HEK293 (cell line): ENCODE results near the gene PAK3.

Experiments used
- CTCF ChIA-PET: fragments of 350-600 bp; formaldehyde crosslinking; extraction: SDS; loops from one replicate; lab custom pipeline; 2021; ENCODE audit warnings: antibody characterized with exemption; lab: Yijun Ruan, JAX
- POLR2A ChIA-PET: fragments of 300-600 bp; formaldehyde crosslinking; extraction: SDS; loops from one replicate; lab custom pipeline; 2020; ENCODE audit warnings: antibody characterized with exemption, inconsistent platforms; lab: Yijun Ruan, JAX
- H3K27ac ChIP-seq: fragments of 200-500 bp; sonication (Bioruptor generic); 2 replicates; pipeline ENCODE4 v1.5.1; 2014; ENCODE audit warnings: low read depth, low read length, control low read depth, inconsistent platforms; ENCODE audit errors: extremely low read depth
- H3K36me3 ChIP-seq, 2 experiments: fragments of 200-500 bp in 1 of 2; sonication (Bioruptor generic) in 1 of 2; 1 replicate in 1 of 2; 2 replicates in 1 of 2; pipeline ENCODE4 v1.5.1; 2014 to 2017; ENCODE audit warnings: inconsistent platforms in 2 of 2, low read length in 2 of 2; ENCODE audit not compliant: control insufficient read depth in 2 of 2, insufficient read depth in 1 of 2
- H3K4me1 ChIP-seq: fragments of 200-500 bp; sonication (Bioruptor generic); 2 replicates; pipeline ENCODE4 v1.5.1; 2014; ENCODE audit warnings: mild to moderate bottlenecking, low read length, inconsistent platforms; ENCODE audit not compliant: control insufficient read depth, insufficient read depth
- H3K4me3 ChIP-seq: 2 replicates; pipeline ENCODE4 v1.5.1; 2011; ENCODE audit warnings: low read depth, mild to moderate bottlenecking, control low read depth, low read length, moderate library complexity
- H3K9me3 ChIP-seq: fragments of 200-500 bp; sonication (Bioruptor generic); 2 replicates; pipeline ENCODE4 v1.5.1; 2014; ENCODE audit warnings: low read depth, low read length, inconsistent platforms; ENCODE audit not compliant: control insufficient read depth, insufficient read depth
- FEZF1 ChIP-seq: fragments of 450-650 bp; formaldehyde crosslinking; IDR thresholded peaks from 2 replicates; pipeline ENCODE4 v1.5.1; 2016; ENCODE audit warnings: missing biosample characterization, missing genetic modification characterization
- GLIS1 ChIP-seq: fragments of 450-650 bp; formaldehyde crosslinking; IDR thresholded peaks from 2 replicates; pipeline ENCODE4 v1.5.1; 2016; ENCODE audit warnings: missing biosample characterization, missing genetic modification characterization
- HOXA7 ChIP-seq: sonication (generic); formaldehyde crosslinking; IDR thresholded peaks from 2 replicates; pipeline ENCODE4 v1.8.1; 2022; ENCODE audit warnings: missing genetic modification reagents, borderline replicate concordance
- KLF10 ChIP-seq: fragments of 450-650 bp; IDR thresholded peaks from 2 replicates; pipeline ENCODE4 v1.5.1; 2018; ENCODE audit warnings: missing biosample characterization, mild to moderate bottlenecking, missing genetic modification characterization
- KLF16 ChIP-seq: fragments of 450-650 bp; formaldehyde crosslinking; IDR thresholded peaks from 2 replicates; pipeline ENCODE4 v1.5.1; 2017; ENCODE audit warnings: missing biosample characterization, missing genetic modification characterization
- KLF8 ChIP-seq: fragments of 450-650 bp; formaldehyde crosslinking; IDR thresholded peaks from 2 replicates; pipeline ENCODE4 v1.5.1; 2016; ENCODE audit warnings: missing biosample characterization, missing genetic modification characterization
- MZF1 ChIP-seq: fragments of 450-650 bp; formaldehyde crosslinking; IDR thresholded peaks from 2 replicates; pipeline ENCODE4 v1.5.1; 2017; ENCODE audit warnings: missing biosample characterization, missing genetic modification characterization, borderline replicate concordance
- SETDB1 ChIP-seq: IDR thresholded peaks from one replicate; pipeline ENCODE4 v1.6.1; 2017; ENCODE audit warnings: mild to moderate bottlenecking, low read length, moderate library complexity, mixed read lengths; ENCODE audit not compliant: insufficient read length
- ZFHX2 ChIP-seq: fragments of 450-650 bp; formaldehyde crosslinking; conservative IDR thresholded peaks from 2 replicates; pipeline ENCODE4 v1.5.1; 2016; ENCODE audit warnings: missing biosample characterization, missing genetic modification characterization
- ZFP3 ChIP-seq: fragments of 450-650 bp; formaldehyde crosslinking; IDR thresholded peaks from 2 replicates; pipeline ENCODE4 v1.5.1; 2016; ENCODE audit warnings: low read depth, missing biosample characterization, missing genetic modification characterization
- ZNF16 ChIP-seq: fragments of 450-650 bp; formaldehyde crosslinking; IDR thresholded peaks from 2 replicates; pipeline ENCODE4 v1.5.1; 2016; ENCODE audit warnings: low read depth, missing biosample characterization, missing genetic modification characterization
- ZNF394 ChIP-seq: fragments of 450-650 bp; formaldehyde crosslinking; IDR thresholded peaks from 2 replicates; pipeline ENCODE4 v1.5.1; 2016; ENCODE audit warnings: missing biosample characterization, missing genetic modification characterization, mild to moderate bottlenecking, moderate library complexity, borderline replicate concordance
- ZNF398 ChIP-seq: fragments of 450-650 bp; formaldehyde crosslinking; IDR thresholded peaks from 2 replicates; pipeline ENCODE4 v1.5.1; 2017; ENCODE audit warnings: missing biosample characterization, missing genetic modification characterization
- ZNF501 ChIP-seq: fragments of 450-650 bp; formaldehyde crosslinking; IDR thresholded peaks from 2 replicates; pipeline ENCODE4 v1.5.1; 2016; ENCODE audit warnings: missing biosample characterization, missing genetic modification characterization
- ZNF518A ChIP-seq: fragments of 450-650 bp; formaldehyde crosslinking; conservative IDR thresholded peaks from 2 replicates; pipeline ENCODE4 v1.5.1; 2016; ENCODE audit warnings: low read depth, missing biosample characterization, missing genetic modification characterization
- ZNF530 ChIP-seq: fragments of 450-650 bp; formaldehyde crosslinking; IDR thresholded peaks from 2 replicates; pipeline ENCODE4 v1.5.1; 2016; ENCODE audit warnings: low read depth, missing biosample characterization, missing genetic modification characterization
- ZNF555 ChIP-seq: fragments of 450-650 bp; formaldehyde crosslinking; conservative IDR thresholded peaks from 2 replicates; pipeline ENCODE4 v1.5.1; 2017; ENCODE audit warnings: missing biosample characterization, mild to moderate bottlenecking, missing genetic modification characterization, inconsistent platforms
- ZNF629 ChIP-seq: fragments of 450-650 bp; formaldehyde crosslinking; IDR thresholded peaks from 2 replicates; pipeline ENCODE4 v1.5.1; 2017; ENCODE audit warnings: missing biosample characterization, missing genetic modification characterization
- ZNF660 ChIP-seq: fragments of 450-650 bp; IDR thresholded peaks from 2 replicates; pipeline ENCODE4 v1.5.1; 2018; ENCODE audit warnings: missing biosample characterization, mild to moderate bottlenecking, missing genetic modification characterization
- ZSCAN16 ChIP-seq: fragments of 450-650 bp; formaldehyde crosslinking; IDR thresholded peaks from 2 replicates; pipeline ENCODE4 v1.5.1; 2016; ENCODE audit warnings: missing biosample characterization, missing genetic modification characterization
- ZSCAN30 ChIP-seq: fragments of 450-650 bp; IDR thresholded peaks from 2 replicates; pipeline ENCODE4 v1.5.1; 2018; ENCODE audit warnings: missing biosample characterization, mild to moderate bottlenecking, missing genetic modification characterization, moderate library complexity
- TF ChIP-seq, protein P1 (sequence below): fragments of 450-650 bp; formaldehyde crosslinking; IDR thresholded peaks from 2 replicates; pipeline ENCODE4 v1.5.1; 2016; ENCODE audit warnings: missing biosample characterization, missing genetic modification characterization
- TF ChIP-seq, protein P2 (sequence below): fragments of 450-650 bp; formaldehyde crosslinking; IDR thresholded peaks from 2 replicates; pipeline ENCODE4 v1.5.1; 2016; ENCODE audit warnings: missing biosample characterization, missing genetic modification characterization

Gene PAK3

DNA sequence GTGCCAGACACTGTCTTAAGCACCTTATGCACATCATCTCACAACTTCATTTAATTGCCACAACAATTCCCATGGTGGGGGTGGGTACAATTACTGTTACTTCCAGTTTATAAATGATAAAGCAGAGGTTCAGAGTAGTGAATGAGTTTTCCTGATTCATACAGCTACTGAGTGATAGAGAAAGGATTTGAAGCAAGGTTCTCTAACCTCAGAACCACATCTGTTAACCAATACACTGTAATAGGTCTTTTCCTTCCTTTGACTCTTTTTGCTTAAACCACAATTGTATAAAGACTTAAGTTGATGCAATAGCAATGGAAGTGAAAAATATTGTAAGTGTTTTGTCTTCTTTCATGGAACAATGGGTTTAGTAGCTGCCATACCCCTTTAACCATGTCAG is 43.5 kb upstream of the PAK3 start:
- TF ChIP-seq GLIS1 (tag by site-specific recombination) (no peak), KLF16 (no peak), ZNF398 (no peak), ZNF530 (no peak), ZSCAN30 (no peak), HOXA7 (CRISPR knock-in tag) (no peak), ZNF518A (tag by site-specific recombination) (no peak)
- Histone ChIP-seq H3K4me1 (no peaks in the 10 kb centered on the region), H3K36me3 (no peaks in the 10 kb centered on the region), H3K4me3 (no peak overlapping the region), H3K9me3 (no peaks in the 10 kb centered on the region), H3K27ac (no peak overlapping the region)
- POLR2A ChIA-PET, result no interaction called here
- CTCF ChIA-PET, result no interaction called here

DNA sequence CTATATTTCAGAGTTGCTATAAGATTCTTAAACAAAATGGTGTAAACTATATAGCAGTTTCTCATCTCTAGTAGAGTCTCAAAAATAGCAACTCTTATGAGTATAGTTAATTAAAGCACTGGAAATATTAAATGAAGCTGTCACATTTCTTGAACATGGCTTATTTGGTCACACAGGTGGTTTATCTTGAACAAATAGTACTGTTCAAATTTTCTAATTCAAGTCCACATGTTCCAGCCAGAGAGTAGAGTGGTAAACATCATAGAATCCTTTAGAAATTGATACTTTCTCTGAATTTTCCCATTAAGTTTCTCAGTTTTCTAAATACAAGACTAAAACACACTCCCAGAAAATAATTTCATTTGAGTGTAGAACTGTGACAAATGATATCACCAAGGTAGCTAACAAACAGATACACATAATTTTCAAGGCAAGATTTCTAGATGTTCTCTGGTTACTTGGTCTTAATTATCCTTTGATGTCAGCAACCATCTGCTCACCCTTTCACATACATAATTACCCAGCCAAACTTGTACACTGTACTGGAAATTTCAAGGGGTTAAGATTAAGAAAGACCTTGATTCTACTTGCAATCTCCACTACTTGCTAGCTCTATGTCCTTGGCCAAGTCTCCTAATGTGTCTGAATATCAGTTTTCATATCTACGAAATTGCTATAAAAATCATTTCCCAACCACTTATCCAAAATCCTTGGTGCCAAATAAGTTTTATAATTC is 24.3 kb upstream of the PAK3 start:
- Histone ChIP-seq H3K36me3 (no peaks in the 10 kb centered on the region), H3K4me1 (no peaks in the 10 kb centered on the region), H3K9me3 (peaks cover 3% of the 10 kb centered on the region), H3K4me3 (no peak overlapping the region), H3K27ac (no peak overlapping the region)
- TF ChIP-seq ZNF394 (tag by site-specific recombination) (no peak), ZNF16 (no peak), ZNF555 (tag by site-specific recombination) (no peak), MZF1 (no peak), FEZF1 (no peak), KLF16 (no peak), ZFP3 (no peak), ZNF629 (no peak), ZNF660 (tag by site-specific recombination) (no peak), ZNF501 (no peak), KLF8 (no peak), ZFHX2 (no peak), SETDB1 (no peak), KLF10 (no peak), HOXA7 (CRISPR knock-in tag) (no peak), ZSCAN16 (tag by site-specific recombination) (no peak)
- TF ChIP-seq, protein P1, sequence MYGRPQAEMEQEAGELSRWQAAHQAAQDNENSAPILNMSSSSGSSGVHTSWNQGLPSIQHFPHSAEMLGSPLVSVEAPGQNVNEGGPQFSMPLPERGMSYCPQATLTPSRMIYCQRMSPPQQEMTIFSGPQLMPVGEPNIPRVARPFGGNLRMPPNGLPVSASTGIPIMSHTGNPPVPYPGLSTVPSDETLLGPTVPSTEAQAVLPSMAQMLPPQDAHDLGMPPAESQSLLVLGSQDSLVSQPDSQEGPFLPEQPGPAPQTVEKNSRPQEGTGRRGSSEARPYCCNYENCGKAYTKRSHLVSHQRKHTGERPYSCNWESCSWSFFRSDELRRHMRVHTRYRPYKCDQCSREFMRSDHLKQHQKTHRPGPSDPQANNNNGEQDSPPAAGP (tag by site-specific recombination), result no peak
- TF ChIP-seq, protein P2, sequence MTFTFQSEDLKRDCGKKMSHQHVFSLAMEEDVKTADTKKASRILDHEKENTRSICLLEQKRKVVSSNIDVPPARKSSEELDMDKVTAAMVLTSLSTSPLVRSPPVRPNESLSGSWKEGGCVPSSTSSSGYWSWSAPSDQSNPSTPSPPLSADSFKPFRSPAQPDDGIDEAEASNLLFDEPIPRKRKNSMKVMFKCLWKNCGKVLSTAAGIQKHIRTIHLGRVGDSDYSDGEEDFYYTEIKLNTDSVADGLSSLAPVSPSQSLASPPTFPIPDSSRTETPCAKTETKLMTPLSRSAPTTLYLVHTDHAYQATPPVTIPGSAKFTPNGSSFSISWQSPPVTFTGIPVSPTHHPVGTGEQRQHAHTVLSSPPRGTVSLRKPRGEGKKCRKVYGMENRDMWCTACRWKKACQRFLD, result no peak
- POLR2A ChIA-PET, result no interaction called here
- CTCF ChIA-PET, result no interaction called here
